ENCODE results near the gene STOX2. TPM values are rescaled to one million over a fixed set of nuclear protein-coding genes. Genes with fewer than 3 reads are reported as not detected.

The STOX2 gene
- total RNA-seq, 1 donor from 2014 or later: 2.5 TPM

DNA sequence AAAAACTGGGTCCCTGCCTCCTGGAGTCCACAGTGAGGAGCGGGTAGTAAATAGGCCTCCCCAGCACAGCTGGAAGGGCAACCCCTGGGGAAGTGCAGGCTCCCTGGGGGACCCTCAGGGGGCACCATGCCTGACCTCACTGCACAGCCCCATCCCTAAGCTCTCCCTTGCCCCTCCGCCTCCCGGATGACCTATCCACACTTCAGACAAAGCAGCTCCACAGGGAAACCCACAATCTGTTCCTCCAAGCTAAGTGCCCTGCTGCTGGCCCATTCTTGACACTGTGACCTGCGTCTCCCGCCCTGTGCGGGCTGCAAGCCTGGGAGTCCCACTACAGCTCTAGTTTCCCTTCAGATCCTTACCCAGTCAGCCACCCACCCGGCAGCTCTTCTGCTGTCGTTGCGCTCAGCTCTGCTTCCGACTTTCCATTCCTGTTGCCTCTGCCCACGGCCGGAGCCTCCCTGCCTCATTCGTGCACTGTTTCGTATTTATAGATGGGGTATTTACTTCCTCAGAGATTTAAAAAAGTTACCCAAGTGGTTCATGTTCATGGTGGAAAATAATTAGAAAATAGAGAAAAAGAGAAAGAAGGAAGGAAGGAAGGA, 47.0 kb upstream of the STOX2 start:
- no peaks in the 10 kb centered on the region for H3K36me3 ChIP-seq (ENCODE audit: insufficient read depth, low read length)
- FAIRE-seq (no peak), DNase-seq (ENCODE audit: low read depth) (no peak)
- no peak overlapping the region for H3K27ac ChIP-seq (ENCODE audit: low read depth, low read length)
- peaks cover 4% of the 10 kb centered on the region for H3K9me3 ChIP-seq (ENCODE audit: insufficient read depth, low read depth, low read length)
- Mint-ChIP-seq H3K4me1 (ENCODE audit: low read depth, unreplicated experiment) (no peaks in the 10 kb centered on the region), H3K36me3 (ENCODE audit: low read depth, unreplicated experiment) (no peaks in the 10 kb centered on the region), H3K27ac (ENCODE audit: unreplicated experiment) (no peak overlapping the region), H3K4me3 (ENCODE audit: unreplicated experiment) (no peak overlapping the region), H3K27me3 (ENCODE audit: low read depth, unreplicated experiment) (peaks cover 7% of the 10 kb centered on the region), H3K9me3 (ENCODE audit: unreplicated experiment) (peaks cover 6% of the 10 kb centered on the region)
- H3K4me1 ChIP-seq (ENCODE audit: insufficient read depth, low read length): no peaks in the 10 kb centered on the region
- H3K4me2 ChIP-seq (ENCODE audit: low read length): no peak overlapping the region
- no peak overlapping the region for H3K4me3 ChIP-seq (ENCODE audit: insufficient read depth, low read depth, low read length)
- H4K20me1 ChIP-seq (ENCODE audit: insufficient read depth, low read length): no peaks in the 10 kb centered on the region
- H3K9ac ChIP-seq (ENCODE audit: low read length): no peak overlapping the region
- H3K79me2 ChIP-seq (ENCODE audit: insufficient read depth, low read length): no peaks in the 10 kb centered on the region
- H3K27me3 ChIP-seq (ENCODE audit: insufficient read depth, low read length): no peaks in the 10 kb centered on the region
- no peak overlapping the region for H2AFZ ChIP-seq (ENCODE audit: low read depth, low read length)
- TF ChIP-seq EZH2 (IDR thresholded peaks at IDR 0.05; ENCODE audit: insufficient read depth, low read length): no peak
- TF ChIP-seq, protein P1, sequence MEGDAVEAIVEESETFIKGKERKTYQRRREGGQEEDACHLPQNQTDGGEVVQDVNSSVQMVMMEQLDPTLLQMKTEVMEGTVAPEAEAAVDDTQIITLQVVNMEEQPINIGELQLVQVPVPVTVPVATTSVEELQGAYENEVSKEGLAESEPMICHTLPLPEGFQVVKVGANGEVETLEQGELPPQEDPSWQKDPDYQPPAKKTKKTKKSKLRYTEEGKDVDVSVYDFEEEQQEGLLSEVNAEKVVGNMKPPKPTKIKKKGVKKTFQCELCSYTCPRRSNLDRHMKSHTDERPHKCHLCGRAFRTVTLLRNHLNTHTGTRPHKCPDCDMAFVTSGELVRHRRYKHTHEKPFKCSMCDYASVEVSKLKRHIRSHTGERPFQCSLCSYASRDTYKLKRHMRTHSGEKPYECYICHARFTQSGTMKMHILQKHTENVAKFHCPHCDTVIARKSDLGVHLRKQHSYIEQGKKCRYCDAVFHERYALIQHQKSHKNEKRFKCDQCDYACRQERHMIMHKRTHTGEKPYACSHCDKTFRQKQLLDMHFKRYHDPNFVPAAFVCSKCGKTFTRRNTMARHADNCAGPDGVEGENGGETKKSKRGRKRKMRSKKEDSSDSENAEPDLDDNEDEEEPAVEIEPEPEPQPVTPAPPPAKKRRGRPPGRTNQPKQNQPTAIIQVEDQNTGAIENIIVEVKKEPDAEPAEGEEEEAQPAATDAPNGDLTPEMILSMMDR (IDR thresholded peaks at IDR 0.05; ENCODE audit: insufficient read depth, low read depth, low read length): no peak

DNA sequence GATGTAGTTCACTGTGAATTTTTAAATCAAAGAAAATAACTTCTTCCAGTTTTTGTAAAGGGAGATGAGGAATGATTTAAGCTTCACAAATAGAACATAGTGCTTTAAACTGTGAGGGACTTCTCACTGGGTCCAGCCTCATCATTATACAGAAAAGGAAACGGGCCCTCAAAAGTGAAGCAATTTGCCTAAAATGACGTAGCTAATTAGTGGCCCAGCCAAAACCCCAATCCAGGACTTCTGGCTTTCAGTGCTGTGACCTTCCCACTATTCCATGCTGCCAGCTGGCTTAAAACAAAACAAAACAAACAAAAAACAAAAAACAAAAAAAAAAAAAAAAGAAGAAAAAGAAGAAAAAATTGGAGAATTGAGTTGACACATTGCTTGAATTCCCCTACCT, 45.0 kb upstream of the STOX2 start:
- H3K9ac ChIP-seq (ENCODE audit: low read length): no peak overlapping the region
- H4K20me1 ChIP-seq (ENCODE audit: insufficient read depth, low read length): no peaks in the 10 kb centered on the region
- H3K4me1 Mint-ChIP-seq (ENCODE audit: low read depth, unreplicated experiment): no peaks in the 10 kb centered on the region
- peaks cover 7% of the 10 kb centered on the region for H3K27me3 Mint-ChIP-seq (ENCODE audit: low read depth, unreplicated experiment)
- no peak overlapping the region for H3K4me2 ChIP-seq (ENCODE audit: low read length)
- H3K27ac Mint-ChIP-seq (ENCODE audit: unreplicated experiment): no peak overlapping the region
- H3K4me1 ChIP-seq (ENCODE audit: insufficient read depth, low read length): no peaks in the 10 kb centered on the region
- H3K4me3 ChIP-seq (ENCODE audit: insufficient read depth, low read depth, low read length): no peak overlapping the region
- H3K36me3 Mint-ChIP-seq (ENCODE audit: low read depth, unreplicated experiment): no peaks in the 10 kb centered on the region
- no peaks in the 10 kb centered on the region for H3K79me2 ChIP-seq (ENCODE audit: insufficient read depth, low read length)
- H2AFZ ChIP-seq (ENCODE audit: low read depth, low read length): no peak overlapping the region
- TF ChIP-seq EZH2 (IDR thresholded peaks at IDR 0.05; ENCODE audit: insufficient read depth, low read length): no peak
- H3K9me3 Mint-ChIP-seq (ENCODE audit: unreplicated experiment): peaks cover 6% of the 10 kb centered on the region
- no peak overlapping the region for H3K27ac ChIP-seq (ENCODE audit: low read depth, low read length)
- peaks cover 4% of the 10 kb centered on the region for H3K9me3 ChIP-seq (ENCODE audit: insufficient read depth, low read depth, low read length)
- no peaks in the 10 kb centered on the region for H3K36me3 ChIP-seq (ENCODE audit: insufficient read depth, low read length)
- no peaks in the 10 kb centered on the region for H3K27me3 ChIP-seq (ENCODE audit: insufficient read depth, low read length)
- H3K4me3 Mint-ChIP-seq (ENCODE audit: unreplicated experiment): no peak overlapping the region
- FAIRE-seq: no peak
- DNase-seq (ENCODE audit: low read depth): no peak

DNA sequence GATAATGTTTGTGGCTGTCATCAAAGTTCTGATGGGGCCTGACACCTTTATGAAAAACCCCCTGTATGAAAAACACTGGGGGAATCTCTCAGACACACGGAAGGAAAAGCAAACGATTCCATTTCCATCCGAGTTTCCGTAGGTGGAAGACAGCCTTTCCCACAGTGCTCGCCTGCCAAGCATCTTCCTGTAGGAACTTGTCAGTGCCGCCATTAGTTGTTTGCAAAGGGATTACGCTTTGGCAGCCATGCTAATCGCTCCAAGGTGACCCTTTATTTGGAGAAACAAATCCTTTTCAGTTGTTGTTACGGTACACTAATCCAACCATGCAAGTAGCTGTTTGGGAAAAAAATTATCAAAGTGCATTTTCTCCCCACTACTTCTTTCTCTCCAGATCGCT, 44.4 kb upstream of the STOX2 start:
- Histone ChIP-seq H3K36me3 (ENCODE audit: insufficient read depth, low read length) (no peaks in the 10 kb centered on the region), H4K20me1 (ENCODE audit: insufficient read depth, low read length) (no peaks in the 10 kb centered on the region), H2AFZ (ENCODE audit: low read depth, low read length) (peak overlapping the region; percentile 67), H3K4me3 (ENCODE audit: insufficient read depth, low read depth, low read length) (no peak overlapping the region), H3K4me2 (ENCODE audit: low read length) (peak overlapping the region; percentile 53), H3K9ac (ENCODE audit: low read length) (no peak overlapping the region), H3K27me3 (ENCODE audit: insufficient read depth, low read length) (no peaks in the 10 kb centered on the region), H3K9me3 (ENCODE audit: insufficient read depth, low read depth, low read length) (peaks cover 4% of the 10 kb centered on the region), H3K79me2 (ENCODE audit: insufficient read depth, low read length) (no peaks in the 10 kb centered on the region), H3K27ac (ENCODE audit: low read depth, low read length) (no peak overlapping the region), H3K4me1 (ENCODE audit: insufficient read depth, low read length) (no peaks in the 10 kb centered on the region)
- no peak for DNase-seq (ENCODE audit: low read depth)
- H3K27ac Mint-ChIP-seq (ENCODE audit: unreplicated experiment): no peak overlapping the region
- no peaks in the 10 kb centered on the region for H3K4me1 Mint-ChIP-seq (ENCODE audit: low read depth, unreplicated experiment)
- peaks cover 6% of the 10 kb centered on the region for H3K9me3 Mint-ChIP-seq (ENCODE audit: unreplicated experiment)
- FAIRE-seq: no peak
- no peaks in the 10 kb centered on the region for H3K36me3 Mint-ChIP-seq (ENCODE audit: low read depth, unreplicated experiment)
- peaks cover 10% of the 10 kb centered on the region for H3K27me3 Mint-ChIP-seq (ENCODE audit: low read depth, unreplicated experiment)
- no peak overlapping the region for H3K4me3 Mint-ChIP-seq (ENCODE audit: unreplicated experiment)
- TF ChIP-seq EZH2 (IDR thresholded peaks at IDR 0.05; ENCODE audit: insufficient read depth, low read length): no peak
- TF ChIP-seq, protein P1 (IDR thresholded peaks at IDR 0.05; ENCODE audit: insufficient read depth, low read depth, low read length): no peak
